Measurements from ENCODE around the gene FAM174C. TPM values are rescaled to one million over a fixed set of nuclear protein-coding genes. Genes with fewer than 3 reads are reported as not detected.
A peak's percentile ranks its signal among the peaks of the same experiment; 100 is the strongest.

The FAM174C gene
- total RNA-seq, 1 donor from 2014 or later: 21.4 TPM

- intact Hi-C loops (cut with DNase I): no loop called here
- no peak for DNase-seq (ENCODE audit: low spot score)
- ATAC-seq: no peak
These were observed 17.7 kb upstream of the FAM174C start for GRCh38 chr19:1257475-1258162.

- ATAC-seq: no peak
- intact Hi-C loops (cut with DNase I): no loop called here
- DNase-seq (ENCODE audit: low spot score): peak; percentile 71
These were observed 17.2 kb upstream of the FAM174C start for GRCh38 chr19:1258163-1258492.

GRCh38 chr19:1258707-1259205 is 16.6 kb upstream of the FAM174C start:
- no peak for ATAC-seq
- DNase-seq (ENCODE audit: low spot score): no peak
- intact Hi-C loops (cut with DNase I): no loop called here

- peak; percentile 85 for DNase-seq (ENCODE audit: low spot score)
- peak; percentile 50 for ATAC-seq
- intact Hi-C loops (cut with DNase I): no loop called here
These were observed 16.0 kb upstream of the FAM174C start for GRCh38 chr19:1259206-1259875.

- no peak for DNase-seq (ENCODE audit: low spot score)
These were observed 15.2 kb upstream of the FAM174C start for GRCh38 chr19:1259876-1260748.

GRCh38 chr19:1260749-1261537 is 14.4 kb upstream of the FAM174C start:
- intact Hi-C loops (cut with DNase I): no loop called here
- peak; percentile 88 for ATAC-seq
- peak; percentile 99 for DNase-seq (ENCODE audit: low spot score)

More at GRCh38 chr19:1259876-1260748, 15.2 kb upstream of the FAM174C start:
- no peak for ATAC-seq
- intact Hi-C loops (cut with DNase I): no loop called here

- ATAC-seq (no peak), DNase-seq (ENCODE audit: low spot score) (peak; percentile 78)
- intact Hi-C loops (cut with DNase I): no loop called here
These were observed 13.9 kb upstream of the FAM174C start for GRCh38 chr19:1261538-1261797.

GRCh38 chr19:1261798-1262622 is 13.3 kb upstream of the FAM174C start:
- intact Hi-C loops (cut with DNase I): no loop called here
- peak; percentile 1 for ATAC-seq

GRCh38 chr19:1262623-1263123 is 12.7 kb upstream of the FAM174C start:
- DNase-seq (ENCODE audit: low spot score) (peak; percentile 71), ATAC-seq (no peak)
- intact Hi-C loops (cut with DNase I): no loop called here

More at GRCh38 chr19:1261798-1262622, 13.3 kb upstream of the FAM174C start:
- DNase-seq (ENCODE audit: low spot score): peak; percentile 82

GRCh38 chr19:1263188-1263587 is 12.1 kb upstream of the FAM174C start:
- ATAC-seq (no peak), DNase-seq (ENCODE audit: low spot score) (no peak)
- intact Hi-C loops (cut with DNase I): no loop called here

- ATAC-seq: peak; percentile 12
- DNase-seq (ENCODE audit: low spot score): peak; percentile 83
- intact Hi-C loops (cut with DNase I): no loop called here
These were observed 10.3 kb upstream of the FAM174C start for GRCh38 chr19:1264801-1265614.

- DNase-seq (ENCODE audit: low spot score) (peak; percentile 81), ATAC-seq (peak; percentile 1)
- intact Hi-C loops (cut with DNase I): loop anchor here (2.0 kb wide), 1 partner anchor 21 kb away; no protein-coding TSS in a partner anchor
These were observed 9.7 kb upstream of the FAM174C start for GRCh38 chr19:1265615-1266128.

GRCh38 chr19:1266129-1266915 is 9.0 kb upstream of the FAM174C start:
- intact Hi-C loops (cut with DNase I): loop anchor here (2.0 kb wide), 1 partner anchor 22 kb away; no protein-coding TSS in a partner anchor
- ATAC-seq (peak; percentile 23), DNase-seq (ENCODE audit: low spot score) (peak; percentile 92)

- peak; percentile 89 for DNase-seq (ENCODE audit: low spot score)
- intact Hi-C loops (cut with DNase I): loop anchor here (2.0 kb wide), 1 partner anchor 22 kb away; no protein-coding TSS in a partner anchor
- peak; percentile 1 for ATAC-seq
These were observed 8.3 kb upstream of the FAM174C start for GRCh38 chr19:1266916-1267476.

- peak; percentile 77 for DNase-seq (ENCODE audit: low spot score)
- intact Hi-C loops (cut with DNase I): loop anchor here (2.0 kb wide), 1 partner anchor 23 kb away; no protein-coding TSS in a partner anchor
- ATAC-seq: no peak
These were observed 7.7 kb upstream of the FAM174C start for GRCh38 chr19:1267477-1268225.

Data from sciatic nerve (tissue), 2 donors.